IMR-90 (cell line): ENCODE measurements around the gene PRSS21. TPM values are rescaled to one million over a fixed set of nuclear protein-coding genes. Genes with fewer than 3 reads are reported as not detected.

Source experiments
- ATAC-seq: fragments of 200-7000 bp; cut with Tn5 transposase; 2 replicates; pipeline ENCODE4 v1.9.1; 2020; ENCODE audit warnings: low read depth, mild to moderate bottlenecking, moderate library complexity
- BruUV-seq: library from RNA; stranded (reverse); fragments of 400-500 nt; replicated peaks from 2 replicates; lab custom pipeline; 2021; lab: Mats Ljungman, UMichigan
- CTCF ChIA-PET: fragments of 300-600 bp; formaldehyde crosslinking; extraction: SDS; loops from one replicate; lab custom pipeline; 2021; ENCODE audit warnings: antibody characterized with exemption; lab: Yijun Ruan, JAX
- POLR2A ChIA-PET: fragments of 300-600 bp; sonication (Branson Sonifier 250); formaldehyde crosslinking; loops from one replicate; lab custom pipeline; 2022; ENCODE audit warnings: antibody characterized with exemption; ENCODE audit not compliant: unreplicated experiment; lab: Charles Lee
- DNase-seq: peaks from one replicate; pipeline ENCODE4 v3.0.0; 2013
- H2AFZ ChIP-seq: replicated peaks from 2 replicates; pipeline ENCODE3; 2013; ENCODE audit warnings: low read length, mild to moderate bottlenecking; ENCODE audit not compliant: poor library complexity
- H2AK5ac ChIP-seq: 2 replicates; pipeline ENCODE4 v1.6.1; 2013; ENCODE audit warnings: low read depth, low read length, inconsistent platforms
- H2AK9ac ChIP-seq: replicated peaks from 2 replicates; pipeline ENCODE3; 2013; ENCODE audit warnings: mild to moderate bottlenecking, low read depth, low read length, moderate library complexity; ENCODE audit not compliant: poor library complexity
- H2BK120ac ChIP-seq: 2 replicates; pipeline ENCODE4 v1.6.1; 2013; ENCODE audit warnings: low read depth, low read length, inconsistent platforms
- H2BK15ac ChIP-seq: 3 replicates; pipeline ENCODE4 v1.6.1; 2013; ENCODE audit warnings: low read depth, low read length, inconsistent platforms
- H2BK20ac ChIP-seq: 2 replicates; pipeline ENCODE4 v1.6.1; 2013; ENCODE audit warnings: low read depth, mild to moderate bottlenecking, inconsistent platforms, low read length, moderate library complexity
- H2BK5ac ChIP-seq: 2 replicates; pipeline ENCODE4 v1.6.1; 2013; ENCODE audit warnings: mild to moderate bottlenecking, low read depth, low read length, inconsistent platforms; ENCODE audit not compliant: poor library complexity, severe bottlenecking
- H3K14ac ChIP-seq: replicated peaks from 2 replicates; pipeline ENCODE4 v1.6.1; 2013; ENCODE audit warnings: low read depth, low read length, inconsistent platforms
- H3K18ac ChIP-seq: 2 replicates; pipeline ENCODE4 v1.6.1; 2013; ENCODE audit warnings: low read depth, low read length, control low read depth
- H3K23ac ChIP-seq: 2 replicates; pipeline ENCODE4 v1.6.1; 2013; ENCODE audit warnings: low read depth, low read length, inconsistent platforms
- H3K27ac ChIP-seq: 2 replicates; pipeline ENCODE4 v1.5.1; 2013; ENCODE audit warnings: mild to moderate bottlenecking, control low read depth, low read length; ENCODE audit not compliant: insufficient read depth
- H3K27me3 ChIP-seq: 2 replicates; pipeline ENCODE4 v1.6.1; 2013; ENCODE audit warnings: low read length; ENCODE audit not compliant: control insufficient read depth, insufficient read depth
- H3K36me3 ChIP-seq: 2 replicates; pipeline ENCODE4 v1.6.1; 2013; ENCODE audit warnings: low read length, mixed read lengths; ENCODE audit not compliant: control insufficient read depth, insufficient read depth
- H3K4ac ChIP-seq: 2 replicates; pipeline ENCODE4 v1.6.1; 2013; ENCODE audit warnings: low read depth, low read length, inconsistent platforms
- H3K4me1 ChIP-seq: 2 replicates; pipeline ENCODE4 v1.6.1; 2013; ENCODE audit warnings: low read length, mixed read lengths; ENCODE audit not compliant: control insufficient read depth, insufficient read depth
- H3K4me2 ChIP-seq: 2 replicates; pipeline ENCODE4 v1.6.1; 2013; ENCODE audit warnings: low read depth, mild to moderate bottlenecking, control low read depth, low read length, moderate library complexity
- H3K4me3 ChIP-seq: 2 replicates; pipeline ENCODE4 v1.5.1; 2013; ENCODE audit warnings: low read depth, mild to moderate bottlenecking, control low read depth, low read length, moderate library complexity; ENCODE audit not compliant: insufficient read depth
- H3K56ac ChIP-seq: 2 replicates; pipeline ENCODE4 v1.6.1; 2013; ENCODE audit warnings: low read length, inconsistent platforms; ENCODE audit not compliant: insufficient read depth; ENCODE audit errors: extremely low read depth
- H3K79me1 ChIP-seq, 2 experiments: 2 replicates each; pipeline ENCODE4 v1.6.1; 2013; ENCODE audit warnings: low read length in 2 of 2, inconsistent platforms in 1 of 2, low read depth in 1 of 2
- H3K9ac ChIP-seq: 2 replicates; pipeline ENCODE4 v1.6.1; 2013; ENCODE audit warnings: low read depth, low read length, control low read depth
- H3K9me1 ChIP-seq: 2 replicates; pipeline ENCODE4 v1.6.1; 2013; ENCODE audit warnings: low read length, inconsistent platforms; ENCODE audit not compliant: insufficient read depth
- H3K9me3 ChIP-seq: 2 replicates; pipeline ENCODE4 v1.6.1; 2013; ENCODE audit warnings: low read length; ENCODE audit not compliant: control insufficient read depth, insufficient read depth
- H4K20me1 ChIP-seq: 2 replicates; pipeline ENCODE4 v1.6.1; 2013; ENCODE audit warnings: low read length, inconsistent platforms; ENCODE audit not compliant: insufficient read depth
- H4K5ac ChIP-seq: 2 replicates; pipeline ENCODE4 v1.6.1; 2013; ENCODE audit warnings: mild to moderate bottlenecking, low read depth, low read length, control low read depth
- H4K8ac ChIP-seq, 2 experiments: 2 replicates each; pipeline ENCODE4 v1.6.1; 2013; ENCODE audit warnings: low read depth in 2 of 2, low read length in 2 of 2, control low read depth in 1 of 2, inconsistent platforms in 1 of 2
- H4K91ac ChIP-seq: 2 replicates; pipeline ENCODE4 v1.6.1; 2013; ENCODE audit warnings: low read depth, low read length, inconsistent platforms; ENCODE audit not compliant: insufficient read depth
- BHLHE40 ChIP-seq: fragments of 150-350 bp; IDR thresholded peaks from 2 replicates; pipeline ENCODE4 v1.6.1; 2016; ENCODE audit warnings: mild to moderate bottlenecking, low read depth, low read length
- CEBPB ChIP-seq: IDR thresholded peaks from 2 replicates; pipeline ENCODE4 v1.6.1; 2012; ENCODE audit warnings: low read depth, low read length, improper control_type of control experiment
- CHD1 ChIP-seq: IDR thresholded peaks from 2 replicates; pipeline ENCODE4 v1.6.1; 2012; ENCODE audit warnings: low read depth, low read length, improper control_type of control experiment
- FOS ChIP-seq: fragments of 150-350 bp; IDR thresholded peaks from 2 replicates; pipeline ENCODE4 v1.6.1; 2016; ENCODE audit warnings: low read depth, low read length
- MAFK ChIP-seq: IDR thresholded peaks from 2 replicates; pipeline ENCODE4 v1.6.1; 2012; ENCODE audit warnings: low read depth, low read length, improper control_type of control experiment
- MAZ ChIP-seq: IDR thresholded peaks from 2 replicates; pipeline ENCODE4 v1.6.1; 2012; ENCODE audit warnings: low read depth, mild to moderate bottlenecking, low read length, improper control_type of control experiment, moderate library complexity, borderline replicate concordance
- MXI1 ChIP-seq: IDR thresholded peaks from 2 replicates; pipeline ENCODE4 v1.6.1; 2012; ENCODE audit warnings: low read depth, mild to moderate bottlenecking, low read length, moderate library complexity, borderline replicate concordance
- NFE2L2 ChIP-seq: fragments of 150-350 bp; IDR thresholded peaks from 2 replicates; pipeline ENCODE4 v1.6.1; 2016; ENCODE audit warnings: low read depth, mild to moderate bottlenecking, low read length
- POLR2A ChIP-seq: IDR thresholded peaks from 2 replicates; pipeline ENCODE4 v1.6.1; 2012; ENCODE audit warnings: mild to moderate bottlenecking, low read depth, low read length
- RAD21 ChIP-seq: IDR thresholded peaks from 2 replicates; pipeline ENCODE4 v1.6.1; 2012; ENCODE audit warnings: low read length, improper control_type of control experiment
- RCOR1 ChIP-seq: IDR thresholded peaks from 2 replicates; pipeline ENCODE4 v1.6.1; 2012; ENCODE audit warnings: mild to moderate bottlenecking, low read length, improper control_type of control experiment; ENCODE audit not compliant: insufficient replicate concordance
- RFX5 ChIP-seq: IDR thresholded peaks from 2 replicates; pipeline ENCODE4 v1.8.0; 2012; ENCODE audit warnings: low read depth, mild to moderate bottlenecking, low read length, moderate library complexity
- SMC3 ChIP-seq: fragments of 150-350 bp; IDR thresholded peaks from 2 replicates; pipeline ENCODE4 v1.6.1; 2016; ENCODE audit warnings: low read depth, mild to moderate bottlenecking, antibody characterized with exemption, low read length, moderate library complexity
- WGBS, 2 experiments: methylation state at CpG; one replicate each; pipeline versions ENCODE4 v1.1.5 to v1.1.7; 2013; ENCODE audit warnings: missing lambda C conversion rate in 2 of 2; ENCODE audit not compliant: insufficient read length in 1 of 2; ENCODE audit errors: extremely low coverage in 2 of 2; 5-methylcytosine and 5-hydroxymethylcytosine counted together
- dilution Hi-C: fragments of 300-500 bp; cut with HindIII; formaldehyde crosslinking; loops from one replicate; pipeline ENCODE4 v1.14.3; 2018; ENCODE audit warnings: low sequenced_read_pairs; ENCODE audit not compliant: unreplicated experiment
- in situ Hi-C: fragments of 300-500 bp; cut with MboI; formaldehyde crosslinking; loops from 3 replicates; pipeline ENCODE4 v1.14.3; 2019; ENCODE audit warnings: low sequenced_read_pairs, inconsistent platforms, mixed read lengths
- intact Hi-C: fragments of 100-400 bp; cut with micrococcal nuclease; formaldehyde crosslinking; loops from 2 replicates; pipeline ENCODE4 v1.10.0; 2022
- polyA plus RNA-seq, 3 experiments: library from polyadenylated mRNA; depleted of rRNA; stranded (reverse); fragments of >200 nt; gene quantifications; 2 replicates each; pipeline ENCODE4 v1.2.3, GENCODE V29; 2012; ENCODE audit warnings: low replicate concordance in 1 of 3
- total RNA-seq: library from RNA; depleted of rRNA; stranded (reverse); fragments of >200 nt; gene quantifications from 2 replicates; pipeline ENCODE4 v1.2.3, GENCODE V29; 2012
- TF ChIP-seq, protein P1 (sequence below): fragments of 150-350 bp; IDR thresholded peaks from 2 replicates; pipeline ENCODE4 v1.6.1; 2017; ENCODE audit warnings: mild to moderate bottlenecking, antibody characterized with exemption, low read length, low read depth
- TF ChIP-seq, protein P2 (sequence below): conservative IDR thresholded peaks from 2 replicates; pipeline ENCODE4 v1.5.1; 2012; ENCODE audit warnings: mild to moderate bottlenecking, low read depth, low read length, improper control_type of control experiment
- TF ChIP-seq, protein P3 (sequence below): fragments of 150-350 bp; IDR thresholded peaks from 2 replicates; pipeline ENCODE4 v1.6.1; 2016; ENCODE audit warnings: low read depth, mild to moderate bottlenecking, low read length, moderate library complexity, borderline replicate concordance

Gene PRSS21
- total and polyA plus RNA-seq, 2 of the 4 experiments (the other 2 are of a cell fraction): 0.21 TPM; not detected in 1

DNA sequence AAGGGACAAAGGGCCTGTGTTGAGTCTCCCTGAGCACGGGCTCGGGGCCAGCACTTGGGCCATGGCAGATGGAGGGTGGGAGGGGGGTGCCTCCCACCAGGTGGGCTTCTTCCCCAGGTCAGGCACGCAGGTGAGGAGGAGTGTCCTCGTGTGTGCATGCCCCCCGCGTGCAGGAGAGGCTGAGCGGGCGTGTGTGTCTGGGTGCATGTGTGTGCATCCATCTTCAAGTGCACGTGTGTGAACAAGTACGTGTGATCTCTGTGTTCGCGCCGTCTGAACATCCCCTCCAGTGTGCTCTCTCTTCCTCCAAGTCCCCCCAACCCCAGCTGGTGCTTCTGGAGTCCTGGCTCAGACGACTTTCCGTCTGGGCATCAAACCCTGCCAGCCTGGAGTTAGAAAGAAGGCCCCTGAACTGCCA lies 10.3 kb downstream of the PRSS21 start:
- ChIA-PET CTCF (no interaction called here), POLR2A (no interaction called here)
- H4K20me1 ChIP-seq: no peaks in the 10 kb centered on the region
- dilution Hi-C loops (no loop called here), intact Hi-C loops (no loop called here), in situ Hi-C loops (no loop called here)
- no peak overlapping the region for H4K91ac ChIP-seq
- no peaks in the 10 kb centered on the region for H3K4me1 ChIP-seq
- no peak overlapping the region for H3K4me3 ChIP-seq
- no peak overlapping the region for H3K4ac ChIP-seq
- ATAC-seq (no peak), DNase-seq (no peak)
- H3K18ac ChIP-seq: no peak overlapping the region
- H3K27me3 ChIP-seq: peaks cover 58% of the 10 kb centered on the region
- 67% methylated on average over 9 of the region's 15 CpGs; no CpG with 5 or more reads in 1 of the 2 experiments for WGBS, 2 experiments
- no peaks in the 10 kb centered on the region for H3K9me3 ChIP-seq
- H4K5ac ChIP-seq: no peak overlapping the region
- no peak overlapping the region for H2BK15ac ChIP-seq
- H3K79me1 ChIP-seq: no peaks in the 10 kb centered on the region
- H3K4me2 ChIP-seq: no peak overlapping the region
- no peak overlapping the region for H3K56ac ChIP-seq
- H3K9me1 ChIP-seq: no peaks in the 10 kb centered on the region
- H3K23ac ChIP-seq: no peak overlapping the region
- no peak overlapping the region for H2BK120ac ChIP-seq
- H2AK9ac ChIP-seq: no peak overlapping the region
- no peak overlapping the region for H3K14ac ChIP-seq
- H2BK5ac ChIP-seq: no peak overlapping the region
- H2BK20ac ChIP-seq: no peak overlapping the region
- H4K8ac ChIP-seq: no peak overlapping the region
- H2AK5ac ChIP-seq: no peak overlapping the region
- no TSS peak for BruUV-seq
- H3K9ac ChIP-seq: no peak overlapping the region
- no peak overlapping the region for H3K27ac ChIP-seq
- TF ChIP-seq RFX5: no peak
- no peak for TF ChIP-seq CHD1
- no peak for TF ChIP-seq NFE2L2
- TF ChIP-seq RCOR1: no peak
- no peak for TF ChIP-seq BHLHE40
- TF ChIP-seq POLR2A: no peak
- TF ChIP-seq FOS: no peak
- TF ChIP-seq MXI1: no peak
- no peak for TF ChIP-seq SMC3
- TF ChIP-seq, protein P1, sequence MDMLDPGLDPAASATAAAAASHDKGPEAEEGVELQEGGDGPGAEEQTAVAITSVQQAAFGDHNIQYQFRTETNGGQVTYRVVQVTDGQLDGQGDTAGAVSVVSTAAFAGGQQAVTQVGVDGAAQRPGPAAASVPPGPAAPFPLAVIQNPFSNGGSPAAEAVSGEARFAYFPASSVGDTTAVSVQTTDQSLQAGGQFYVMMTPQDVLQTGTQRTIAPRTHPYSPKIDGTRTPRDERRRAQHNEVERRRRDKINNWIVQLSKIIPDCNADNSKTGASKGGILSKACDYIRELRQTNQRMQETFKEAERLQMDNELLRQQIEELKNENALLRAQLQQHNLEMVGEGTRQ: no peak
- no peak for TF ChIP-seq RAD21
- TF ChIP-seq, protein P2, sequence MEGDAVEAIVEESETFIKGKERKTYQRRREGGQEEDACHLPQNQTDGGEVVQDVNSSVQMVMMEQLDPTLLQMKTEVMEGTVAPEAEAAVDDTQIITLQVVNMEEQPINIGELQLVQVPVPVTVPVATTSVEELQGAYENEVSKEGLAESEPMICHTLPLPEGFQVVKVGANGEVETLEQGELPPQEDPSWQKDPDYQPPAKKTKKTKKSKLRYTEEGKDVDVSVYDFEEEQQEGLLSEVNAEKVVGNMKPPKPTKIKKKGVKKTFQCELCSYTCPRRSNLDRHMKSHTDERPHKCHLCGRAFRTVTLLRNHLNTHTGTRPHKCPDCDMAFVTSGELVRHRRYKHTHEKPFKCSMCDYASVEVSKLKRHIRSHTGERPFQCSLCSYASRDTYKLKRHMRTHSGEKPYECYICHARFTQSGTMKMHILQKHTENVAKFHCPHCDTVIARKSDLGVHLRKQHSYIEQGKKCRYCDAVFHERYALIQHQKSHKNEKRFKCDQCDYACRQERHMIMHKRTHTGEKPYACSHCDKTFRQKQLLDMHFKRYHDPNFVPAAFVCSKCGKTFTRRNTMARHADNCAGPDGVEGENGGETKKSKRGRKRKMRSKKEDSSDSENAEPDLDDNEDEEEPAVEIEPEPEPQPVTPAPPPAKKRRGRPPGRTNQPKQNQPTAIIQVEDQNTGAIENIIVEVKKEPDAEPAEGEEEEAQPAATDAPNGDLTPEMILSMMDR: no peak
- TF ChIP-seq CEBPB: no peak
- no peak for TF ChIP-seq MAZ
- TF ChIP-seq, protein P3, sequence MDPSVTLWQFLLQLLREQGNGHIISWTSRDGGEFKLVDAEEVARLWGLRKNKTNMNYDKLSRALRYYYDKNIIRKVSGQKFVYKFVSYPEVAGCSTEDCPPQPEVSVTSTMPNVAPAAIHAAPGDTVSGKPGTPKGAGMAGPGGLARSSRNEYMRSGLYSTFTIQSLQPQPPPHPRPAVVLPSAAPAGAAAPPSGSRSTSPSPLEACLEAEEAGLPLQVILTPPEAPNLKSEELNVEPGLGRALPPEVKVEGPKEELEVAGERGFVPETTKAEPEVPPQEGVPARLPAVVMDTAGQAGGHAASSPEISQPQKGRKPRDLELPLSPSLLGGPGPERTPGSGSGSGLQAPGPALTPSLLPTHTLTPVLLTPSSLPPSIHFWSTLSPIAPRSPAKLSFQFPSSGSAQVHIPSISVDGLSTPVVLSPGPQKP: no peak
- TF ChIP-seq MAFK: no peak
- H2AFZ ChIP-seq: no peak overlapping the region
- H3K36me3 ChIP-seq: no peaks in the 10 kb centered on the region
